CD14-positive monocyte (primary cell): Measurements from ENCODE around the gene EXOC1. TPM values are rescaled to one million over a fixed set of nuclear protein-coding genes. Genes with fewer than 3 reads are reported as not detected.

ENCODE experiments used
- DNase-seq, 3 donors: peaks; one replicate each; pipeline ENCODE4 v3.0.0-alpha.2; 2011 to 2022
- H2AFZ ChIP-seq: 2 replicates; pipeline ENCODE4 v1.6.0; 2012; ENCODE audit warnings: mild to moderate bottlenecking, low read depth, low read length, inconsistent platforms; ENCODE audit not compliant: insufficient read depth, poor library complexity, severe bottlenecking
- H3K27ac ChIP-seq, 2 donors: 1 replicate in 1 of 2; 2 replicates in 1 of 2; pipeline ENCODE4 v1.5.1; 2012 to 2013; ENCODE audit warnings: low read length in 2 of 2, control low read depth in 1 of 2, inconsistent platforms in 1 of 2, low read depth in 1 of 2, mild to moderate bottlenecking in 1 of 2
- H3K27me3 ChIP-seq, 2 donors: one replicate each; pipeline versions ENCODE4 v1.6.0 to v1.6.1; 2011 to 2013; ENCODE audit warnings: low read length in 2 of 2; ENCODE audit not compliant: control insufficient read depth in 2 of 2, insufficient read depth in 2 of 2
- H3K36me3 ChIP-seq, 2 donors: replicated peaks in 1 of 2; 1 replicate in 1 of 2; 2 replicates in 1 of 2; pipeline versions ENCODE4 v1.5.1 to v1.6.1; 2012 to 2013; ENCODE audit warnings: low read length in 2 of 2, control low read depth in 1 of 2, inconsistent platforms in 1 of 2, mild to moderate bottlenecking in 1 of 2; ENCODE audit not compliant: insufficient read depth in 2 of 2, control insufficient read depth in 1 of 2
- H3K4me1 ChIP-seq, 2 donors: 1 replicate in 1 of 2; 2 replicates in 1 of 2; pipeline versions ENCODE4 v1.5.1 to v1.6.1; 2012 to 2013; ENCODE audit warnings: low read length in 2 of 2, control low read depth in 1 of 2, inconsistent platforms in 1 of 2, mild to moderate bottlenecking in 1 of 2, moderate library complexity in 1 of 2; ENCODE audit not compliant: insufficient read depth in 2 of 2, control insufficient read depth in 1 of 2
- H3K4me2 ChIP-seq: replicated peaks from 2 replicates; pipeline ENCODE3; 2012; ENCODE audit warnings: low read length, moderate library complexity, mild to moderate bottlenecking; ENCODE audit not compliant: poor library complexity, severe bottlenecking; ENCODE audit errors: extremely low read depth
- H3K4me3 ChIP-seq, 3 experiments: fragments of 200-600 bp in 1 of 3; sonication (generic) in 1 of 3; replicated peaks in 1 of 3; 1 replicate in 2 of 3; 2 replicates in 1 of 3; pipeline ENCODE4 v1.5.1; 2011 to 2013; ENCODE audit warnings: low read length in 3 of 3, mild to moderate bottlenecking in 3 of 3, control low read depth in 2 of 3, low read depth in 2 of 3, inconsistent platforms in 1 of 3, moderate library complexity in 1 of 3
- H3K79me2 ChIP-seq: 2 replicates; pipeline ENCODE4 v1.6.0; 2012; ENCODE audit warnings: mild to moderate bottlenecking, control low read depth, inconsistent platforms, low read length, moderate library complexity; ENCODE audit not compliant: insufficient read depth
- H3K9ac ChIP-seq: 2 replicates; pipeline ENCODE4 v1.6.0; 2017; ENCODE audit warnings: low read length, mild to moderate bottlenecking; ENCODE audit not compliant: insufficient read depth, poor library complexity, severe bottlenecking
- H3K9me3 ChIP-seq, 2 donors: replicated peaks in 1 of 2; 1 replicate in 1 of 2; 2 replicates in 1 of 2; pipeline versions ENCODE4 v1.5.1 to v1.6.1; 2012 to 2013; ENCODE audit warnings: low read length in 2 of 2, control low read depth in 1 of 2; ENCODE audit not compliant: control insufficient read depth in 1 of 2, insufficient read depth in 1 of 2
- H4K20me1 ChIP-seq: 2 replicates; pipeline ENCODE4 v1.6.0; 2012; ENCODE audit warnings: mild to moderate bottlenecking, low read length, control low read depth, moderate library complexity; ENCODE audit not compliant: insufficient read depth
- H3K27ac Mint-ChIP-seq, 7 donors: one replicate each; pipeline ENCODE4 v1.8.0; 2020; ENCODE audit warnings: mild to moderate bottlenecking in 7 of 7, mixed read lengths in 7 of 7, moderate library complexity in 6 of 7, inconsistent platforms in 2 of 7
- H3K27me3 Mint-ChIP-seq, 3 donors: one replicate each; pipeline ENCODE4 v1.8.0; 2021 to 2022; ENCODE audit warnings: low read depth in 3 of 3, mild to moderate bottlenecking in 3 of 3, mixed read lengths in 3 of 3, moderate library complexity in 3 of 3, inconsistent platforms in 1 of 3
- H3K36me3 Mint-ChIP-seq, 2 donors: one replicate each; pipeline ENCODE4 v1.8.0; 2020; ENCODE audit warnings: mixed read lengths in 2 of 2, inconsistent platforms in 1 of 2, mild to moderate bottlenecking in 1 of 2
- H3K4me1 Mint-ChIP-seq: one replicate; pipeline ENCODE4 v1.8.0; 2020; ENCODE audit warnings: mild to moderate bottlenecking, mixed read lengths
- H3K4me3 Mint-ChIP-seq, 2 donors: one replicate each; pipeline ENCODE4 v1.8.0; 2020; ENCODE audit warnings: mild to moderate bottlenecking in 2 of 2, mixed read lengths in 2 of 2, moderate library complexity in 1 of 2
- H3K9me3 Mint-ChIP-seq, 7 donors: one replicate each; pipeline ENCODE4 v1.8.0; 2020 to 2022; ENCODE audit warnings: mixed read lengths in 7 of 7, mild to moderate bottlenecking in 6 of 7, moderate library complexity in 6 of 7, inconsistent platforms in 2 of 7
- CTCF ChIP-seq: fragments of 200-600 bp; IDR thresholded peaks from one replicate; pipeline ENCODE4 v1.8.0; 2022; ENCODE audit warnings: antibody characterized with exemption, mild to moderate bottlenecking
- WGBS: methylation state at CpG from one replicate; pipeline ENCODE4 v1.1.5; 2013; ENCODE audit warnings: missing lambda C conversion rate; ENCODE audit not compliant: insufficient coverage; 5-methylcytosine and 5-hydroxymethylcytosine counted together
- intact Hi-C, 2 donors: fragments of 100-400 bp; cut with micrococcal nuclease; formaldehyde crosslinking; loops; one replicate each; pipeline versions ENCODE4 v1.15.0 to v1.15.1; 2023
- polyA plus RNA-seq, 3 donors: library from polyadenylated mRNA; depleted of rRNA in 1 of 3; unstranded in 2 of 3; stranded (reverse) in 1 of 3; fragments of 300-500 nt in 2 of 3; fragments of >200 nt in 1 of 3; fragmentation: Illumina TruSeq in 2 of 3; gene quantifications; 1 replicate in 2 of 3; 2 replicates in 1 of 3; pipeline ENCODE4 v1.2.3, GENCODE V29; 2012 to 2021

Gene EXOC1
- polyA plus RNA-seq, 3 donors: 13.7 to 22.9 (median 21.2) TPM

- Histone ChIP-seq H3K9ac (no peak overlapping the region), H3K4me1 (no peaks in the 10 kb centered on the region), H3K9me3 (peaks cover 0 to 2% of the 10 kb centered on the region in 2 donors), H2AFZ (no peak overlapping the region), H3K4me2 (no peak overlapping the region), H3K27me3 (no peaks in the 10 kb centered on the region), H3K79me2 (no peaks in the 10 kb centered on the region), H3K27ac (no peak overlapping the region), H4K20me1 (no peaks in the 10 kb centered on the region), H3K4me3 (no peak overlapping the region), H3K36me3 (peaks cover 51 to 62% of the 10 kb centered on the region in 2 donors)
- peaks cover 45 to 59% of the 10 kb centered on the region in 2 donors for H3K36me3 Mint-ChIP-seq
- H3K4me3 Mint-ChIP-seq: no peak overlapping the region
- intact Hi-C loops: no loop called here
- H3K9me3 Mint-ChIP-seq: peaks cover 0 to 1% (median 0%) of the 10 kb centered on the region in 7 donors
- peaks cover 3% of the 10 kb centered on the region for H3K4me1 Mint-ChIP-seq
- no peak for DNase-seq
- no peak for TF ChIP-seq CTCF
- H3K27me3 Mint-ChIP-seq: no peaks in the 10 kb centered on the region
- no peak overlapping the region for H3K27ac Mint-ChIP-seq
These were observed 51.1 kb downstream of the EXOC1 start for GRCh38 chr4:55904576-55904975.

GRCh38 chr4:55906323-55906722, 52.9 kb downstream of the EXOC1 start:
- intact Hi-C loops: no loop called here
- H3K27ac Mint-ChIP-seq: no peak overlapping the region
- Histone ChIP-seq H3K4me3 (no peak overlapping the region), H3K9me3 (peaks cover 0 to 2% of the 10 kb centered on the region in 2 donors), H3K4me1 (no peaks in the 10 kb centered on the region), H3K9ac (no peak overlapping the region), H3K27ac (peak overlapping the region in 1 of 2 donors; percentile 14), H3K4me2 (no peak overlapping the region), H4K20me1 (no peaks in the 10 kb centered on the region), H3K79me2 (no peaks in the 10 kb centered on the region), H3K27me3 (no peaks in the 10 kb centered on the region), H3K36me3 (peaks cover 36 to 45% of the 10 kb centered on the region in 2 donors), H2AFZ (no peak overlapping the region)
- WGBS: 100% methylated on average over 1 of the region's 6 CpGs
- H3K36me3 Mint-ChIP-seq: peaks cover 32 to 45% of the 10 kb centered on the region in 2 donors
- DNase-seq: no peak
- H3K4me1 Mint-ChIP-seq: peaks cover 3% of the 10 kb centered on the region
- H3K4me3 Mint-ChIP-seq: no peak overlapping the region
- TF ChIP-seq CTCF: no peak
- H3K27me3 Mint-ChIP-seq: peaks cover 0 to under 1% (median 0%) of the 10 kb centered on the region in 3 donors
- peaks cover 0 to 1% (median 0%) of the 10 kb centered on the region in 7 donors for H3K9me3 Mint-ChIP-seq
